ENCODE results near the gene SKP2.

The SKP2 gene

GRCh38 chr5:36206913-36207312 lies 55.0 kb downstream of the SKP2 start:
- H2AFZ ChIP-seq (ENCODE audit: low read depth, low read length), result no peak overlapping the region
- no peaks in the 10 kb centered on the region for H4K20me1 ChIP-seq (ENCODE audit: insufficient read depth, low read length)
- H3K4me3 ChIP-seq (ENCODE audit: low read length), result no peak overlapping the region
- H3K4me2 ChIP-seq (ENCODE audit: low read length), result no peak overlapping the region
- no peaks in the 10 kb centered on the region for H3K9me3 ChIP-seq (ENCODE audit: insufficient read depth, low read length)
- no peaks in the 10 kb centered on the region for H3K4me1 ChIP-seq (ENCODE audit: low read length)
- TF ChIP-seq EZH2phosphoT487 (IDR thresholded peaks at IDR 0.05; ENCODE audit: low read depth) (no peak), CTCF (IDR thresholded peaks at IDR 0.05; ENCODE audit: low read depth, low read length) (no peak)
- no peak overlapping the region for H3K9ac ChIP-seq (ENCODE audit: low read length)
- no peaks in the 10 kb centered on the region for H3K79me2 ChIP-seq (ENCODE audit: low read length)
- H3K27ac ChIP-seq (ENCODE audit: low read length), result no peak overlapping the region
- no peaks in the 10 kb centered on the region for H3K36me3 ChIP-seq (replicated peaks; ENCODE audit: low read depth, low read length)
- H3K27me3 ChIP-seq (ENCODE audit: low read depth, low read length), result no peaks in the 10 kb centered on the region

- Histone ChIP-seq H3K4me3 (ENCODE audit: low read length) (no peak overlapping the region), H4K20me1 (ENCODE audit: insufficient read depth, low read length) (no peaks in the 10 kb centered on the region), H3K27me3 (ENCODE audit: low read depth, low read length) (no peaks in the 10 kb centered on the region), H3K36me3 (replicated peaks; ENCODE audit: low read depth, low read length) (no peaks in the 10 kb centered on the region), H3K4me1 (ENCODE audit: low read length) (no peaks in the 10 kb centered on the region), H3K9me3 (ENCODE audit: insufficient read depth, low read length) (no peaks in the 10 kb centered on the region), H2AFZ (ENCODE audit: low read depth, low read length) (no peak overlapping the region), H3K27ac (ENCODE audit: low read length) (no peak overlapping the region), H3K4me2 (ENCODE audit: low read length) (no peak overlapping the region), H3K9ac (ENCODE audit: low read length) (no peak overlapping the region), H3K79me2 (ENCODE audit: low read length) (no peaks in the 10 kb centered on the region)
- TF ChIP-seq EZH2phosphoT487 (IDR thresholded peaks at IDR 0.05; ENCODE audit: low read depth), result no peak
- TF ChIP-seq CTCF (IDR thresholded peaks at IDR 0.05; ENCODE audit: low read depth, low read length), result no peak
Observed at GRCh38 chr5:36208786-36209185, 56.9 kb downstream of the SKP2 start.

GRCh38 chr5:36209664-36210063 lies 57.8 kb downstream of the SKP2 start:
- Histone ChIP-seq H3K4me2 (ENCODE audit: low read length) (no peak overlapping the region), H3K9me3 (ENCODE audit: insufficient read depth, low read length) (no peaks in the 10 kb centered on the region), H3K27ac (ENCODE audit: low read length) (no peak overlapping the region), H3K4me3 (ENCODE audit: low read length) (no peak overlapping the region), H3K36me3 (replicated peaks; ENCODE audit: low read depth, low read length) (no peaks in the 10 kb centered on the region), H2AFZ (ENCODE audit: low read depth, low read length) (no peak overlapping the region), H3K9ac (ENCODE audit: low read length) (no peak overlapping the region), H3K79me2 (ENCODE audit: low read length) (no peaks in the 10 kb centered on the region), H3K27me3 (ENCODE audit: low read depth, low read length) (no peaks in the 10 kb centered on the region), H4K20me1 (ENCODE audit: insufficient read depth, low read length) (no peaks in the 10 kb centered on the region), H3K4me1 (ENCODE audit: low read length) (no peaks in the 10 kb centered on the region)
- TF ChIP-seq CTCF (IDR thresholded peaks at IDR 0.05; ENCODE audit: low read depth, low read length) (no peak), EZH2phosphoT487 (IDR thresholded peaks at IDR 0.05; ENCODE audit: low read depth) (no peak)

- Histone ChIP-seq H3K9ac (ENCODE audit: low read length) (no peak overlapping the region), H3K27ac (ENCODE audit: low read length) (no peak overlapping the region), H3K4me3 (ENCODE audit: low read length) (no peak overlapping the region), H3K36me3 (replicated peaks; ENCODE audit: low read depth, low read length) (no peaks in the 10 kb centered on the region), H3K79me2 (ENCODE audit: low read length) (no peaks in the 10 kb centered on the region), H3K4me1 (ENCODE audit: low read length) (peaks cover 9% of the 10 kb centered on the region), H3K4me2 (ENCODE audit: low read length) (no peak overlapping the region), H3K27me3 (ENCODE audit: low read depth, low read length) (no peaks in the 10 kb centered on the region), H2AFZ (ENCODE audit: low read depth, low read length) (no peak overlapping the region), H4K20me1 (ENCODE audit: insufficient read depth, low read length) (no peaks in the 10 kb centered on the region), H3K9me3 (ENCODE audit: insufficient read depth, low read length) (no peaks in the 10 kb centered on the region)
- TF ChIP-seq EZH2phosphoT487 (IDR thresholded peaks at IDR 0.05; ENCODE audit: low read depth) (no peak), CTCF (IDR thresholded peaks at IDR 0.05; ENCODE audit: low read depth, low read length) (peak; percentile 16; the same call in 1 of the 2 replicates)
Observed at GRCh38 chr5:36214436-36214835, 62.5 kb downstream of the SKP2 start.
